ENCODE results near the gene RASSF6. TPM values are rescaled to one million over a fixed set of nuclear protein-coding genes. Genes with fewer than 3 reads are reported as not detected.
"Not testable (repeated sequence)": the region's sequence is repeated elsewhere in the genome, so short reads cannot be mapped to it uniquely, and the experiment has no call there.

The RASSF6 gene
- total RNA-seq, 4 donors from 2014 or later = 6.0 to 15.6 (median 13.5) TPM

DNA sequence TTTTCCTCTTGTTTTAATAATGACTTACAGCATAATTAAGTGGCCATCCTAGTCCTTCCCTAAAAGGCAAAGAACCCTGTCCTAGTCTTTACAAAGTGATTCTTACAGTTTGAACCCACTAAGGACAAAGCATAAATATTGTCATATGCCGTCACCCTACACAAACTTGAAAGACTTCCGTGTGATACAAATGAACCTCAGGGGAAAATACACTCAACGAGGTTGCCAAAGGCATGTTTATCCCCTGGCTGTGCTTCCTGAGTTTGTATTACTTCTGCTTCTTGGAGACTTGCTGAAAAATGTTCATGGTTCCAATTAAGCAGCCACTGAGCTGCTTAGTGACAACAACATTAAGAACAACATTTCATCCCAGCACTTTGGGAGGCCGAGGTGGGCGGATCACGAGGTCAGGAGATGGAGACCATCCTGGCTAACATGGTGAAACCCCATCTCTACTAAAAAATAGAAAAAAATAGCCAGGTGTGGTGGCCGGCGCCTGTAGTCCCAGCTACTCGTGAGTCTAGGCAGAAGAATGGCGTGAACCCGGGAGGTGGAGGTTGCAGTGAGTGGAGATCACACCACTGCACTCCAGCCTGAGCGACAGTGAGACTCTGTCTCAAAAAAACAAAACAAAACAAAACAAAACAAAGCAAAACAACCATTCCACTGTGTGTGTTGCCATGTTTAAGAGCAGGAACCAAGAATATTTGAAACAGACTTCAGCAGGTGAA is 16.2 kb downstream of the RASSF6 start:
- TF ChIP-seq POLR2AphosphoS5 (IDR thresholded peaks at IDR 0.05) = no peak
- TF ChIP-seq EP300 (IDR thresholded peaks at IDR 0.05) = no peak
- TF ChIP-seq POLR2A (IDR thresholded peaks at IDR 0.05) = no peak
- TF ChIP-seq CTCF (IDR thresholded peaks at IDR 0.05) = no peak
- Histone ChIP-seq H3K27ac (no peak overlapping the region), H3K36me3 (no peaks in the 10 kb centered on the region), H3K9me3 (no peaks in the 10 kb centered on the region), H3K27me3 (no peaks in the 10 kb centered on the region), H3K4me3 (no peak overlapping the region), H3K4me1 (peaks cover under 1% of the 10 kb centered on the region)
- WGBS = 64% methylated on average over 12 of the region's 12 CpGs
- DNase-seq (ENCODE audit: low spot score in 2 of 2) = no peak

- Histone ChIP-seq H3K9me3 (no peaks in the 10 kb centered on the region), H3K4me3 (no peak overlapping the region), H3K36me3 (no peaks in the 10 kb centered on the region), H3K27ac (no peak overlapping the region), H3K4me1 (peaks cover 6% of the 10 kb centered on the region), H3K27me3 (no peaks in the 10 kb centered on the region)
- no peak for TF ChIP-seq POLR2AphosphoS5 (IDR thresholded peaks at IDR 0.05)
- TF ChIP-seq POLR2A (IDR thresholded peaks at IDR 0.05) = no peak
- DNase-seq (ENCODE audit: low spot score in 2 of 2) = no peak
- 63% methylated on average over 3 of the region's 3 CpGs for WGBS
Observed at GRCh38 chr4:73603271-73603710, 16.9 kb downstream of the RASSF6 start.

GRCh38 chr4:73600954-73601353 is 19.3 kb downstream of the RASSF6 start:
- Histone ChIP-seq H3K9me3 (no peaks in the 10 kb centered on the region), H3K4me1 (peaks cover 6% of the 10 kb centered on the region), H3K36me3 (no peaks in the 10 kb centered on the region), H3K4me3 (no peak overlapping the region), H3K27ac (no peak overlapping the region), H3K27me3 (no peaks in the 10 kb centered on the region)
- no peak for DNase-seq (ENCODE audit: low spot score in 2 of 2)
- TF ChIP-seq POLR2A (IDR thresholded peaks at IDR 0.05) (no peak), CTCF (IDR thresholded peaks at IDR 0.05) (no peak), EP300 (IDR thresholded peaks at IDR 0.05) (no peak), POLR2AphosphoS5 (IDR thresholded peaks at IDR 0.05) (no peak)

GRCh38 chr4:73599182-73599581 is 21.1 kb downstream of the RASSF6 start:
- no peak overlapping the region for H3K4me3 ChIP-seq
- H3K27ac ChIP-seq = no peak overlapping the region
- TF ChIP-seq CTCF (IDR thresholded peaks at IDR 0.05) (no peak), EP300 (IDR thresholded peaks at IDR 0.05) (no peak), POLR2A (IDR thresholded peaks at IDR 0.05) (no peak), POLR2AphosphoS5 (IDR thresholded peaks at IDR 0.05) (no peak)
- no peaks in the 10 kb centered on the region for H3K36me3 ChIP-seq
- H3K27me3 ChIP-seq = no peaks in the 10 kb centered on the region
- 19% methylated on average over 4 of the region's 4 CpGs for WGBS
- no peak for DNase-seq (ENCODE audit: low spot score in 2 of 2)
- no peaks in the 10 kb centered on the region for H3K9me3 ChIP-seq
- H3K4me1 ChIP-seq = peaks cover 6% of the 10 kb centered on the region

DNA sequence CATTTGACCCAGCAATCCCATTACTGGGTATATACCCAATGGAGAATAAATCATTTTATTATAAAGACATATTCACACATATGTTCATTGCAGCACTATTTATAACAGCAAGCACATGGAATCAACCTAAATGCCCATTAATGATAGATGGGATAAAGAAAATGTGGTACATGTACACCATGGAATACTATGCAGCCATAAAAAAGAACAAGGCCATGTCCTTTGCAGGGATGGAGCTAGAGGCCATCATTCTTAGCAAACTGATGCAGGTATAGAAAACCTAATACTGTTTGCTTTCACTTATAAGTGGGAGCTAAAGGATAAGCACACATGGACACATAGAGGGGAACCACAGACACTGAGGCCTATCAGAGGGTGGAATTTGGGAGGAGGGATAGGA is 22.6 kb downstream of the RASSF6 start:
- H3K27ac ChIP-seq = no peak overlapping the region

GRCh38 chr4:73597183-73597582 is 23.1 kb downstream of the RASSF6 start:
- DNase-seq (ENCODE audit: low spot score in 2 of 2); H3K4me3 ChIP-seq; H3K36me3 ChIP-seq; H3K4me1 ChIP-seq; H3K27me3 ChIP-seq; H3K27ac ChIP-seq; H3K9me3 ChIP-seq: not testable (repeated sequence)

More for the DNA sequence above, 22.6 kb downstream of the RASSF6 start:
- no peak overlapping the region for H3K4me3 ChIP-seq
- no peak for DNase-seq (ENCODE audit: low spot score in 2 of 2)
- H3K27me3 ChIP-seq = no peaks in the 10 kb centered on the region
- H3K4me1 ChIP-seq = peaks cover 6% of the 10 kb centered on the region
- TF ChIP-seq POLR2A (IDR thresholded peaks at IDR 0.05) (no peak), POLR2AphosphoS5 (IDR thresholded peaks at IDR 0.05) (no peak), EP300 (IDR thresholded peaks at IDR 0.05) (no peak), CTCF (IDR thresholded peaks at IDR 0.05) (no peak)
- H3K9me3 ChIP-seq = no peaks in the 10 kb centered on the region
- H3K36me3 ChIP-seq = no peaks in the 10 kb centered on the region
